ENCODE results near the gene VMAC.

The VMAC gene

DNA sequence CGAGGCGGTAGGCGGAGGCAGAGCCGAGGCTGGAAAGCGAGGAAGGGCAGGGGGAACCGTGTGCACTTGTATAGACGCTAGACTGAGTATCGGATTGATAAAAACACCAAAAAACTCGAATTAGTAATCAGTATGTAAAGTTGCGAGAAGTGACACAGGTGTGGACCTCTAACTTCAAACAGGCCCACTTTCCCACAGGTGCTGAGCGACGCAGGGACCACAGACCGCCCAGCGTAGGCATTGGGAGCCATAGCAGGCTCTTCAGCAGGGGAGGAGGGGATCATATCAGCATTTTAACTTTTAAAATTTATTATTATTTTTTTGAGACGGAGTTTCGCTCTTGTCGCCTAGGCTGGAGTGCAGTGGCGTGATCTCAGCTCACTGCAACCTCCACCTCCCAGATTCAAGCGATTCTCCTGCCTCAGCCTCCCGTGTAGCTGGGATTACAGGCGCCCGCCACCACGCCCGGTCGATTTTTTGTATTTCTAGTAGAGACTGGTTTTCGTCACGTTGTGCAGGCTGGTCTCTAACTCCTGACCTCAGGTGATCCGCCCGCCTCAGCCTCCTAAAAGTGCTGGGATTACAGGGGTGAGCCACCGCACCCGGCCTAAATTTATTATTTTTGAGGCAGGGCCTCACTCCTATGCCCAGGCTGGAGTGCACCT lies 574 bp downstream of the VMAC start:
- DNase-seq (ENCODE audit: low spot score), result no peak

DNA sequence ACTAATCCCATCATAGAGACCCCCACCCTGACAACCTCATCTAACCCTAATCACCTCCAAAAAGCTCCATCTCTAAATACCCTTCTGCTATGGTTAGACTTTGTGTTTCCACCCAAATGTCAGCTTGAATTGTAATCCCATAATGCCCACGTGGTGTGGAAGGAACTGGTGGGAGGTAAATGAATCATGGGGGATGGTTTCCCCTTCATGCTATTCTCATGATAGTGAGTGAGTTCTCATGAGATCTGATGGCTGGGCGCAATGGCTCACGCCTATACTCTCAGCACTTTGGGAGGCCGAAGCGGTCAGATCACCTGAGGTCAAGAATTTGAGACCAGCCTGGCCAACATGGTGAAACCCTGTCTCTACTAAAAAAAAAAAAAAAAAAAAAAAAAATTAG lies 2.6 kb downstream of the VMAC start:
- no peak for DNase-seq (ENCODE audit: low spot score)

DNA sequence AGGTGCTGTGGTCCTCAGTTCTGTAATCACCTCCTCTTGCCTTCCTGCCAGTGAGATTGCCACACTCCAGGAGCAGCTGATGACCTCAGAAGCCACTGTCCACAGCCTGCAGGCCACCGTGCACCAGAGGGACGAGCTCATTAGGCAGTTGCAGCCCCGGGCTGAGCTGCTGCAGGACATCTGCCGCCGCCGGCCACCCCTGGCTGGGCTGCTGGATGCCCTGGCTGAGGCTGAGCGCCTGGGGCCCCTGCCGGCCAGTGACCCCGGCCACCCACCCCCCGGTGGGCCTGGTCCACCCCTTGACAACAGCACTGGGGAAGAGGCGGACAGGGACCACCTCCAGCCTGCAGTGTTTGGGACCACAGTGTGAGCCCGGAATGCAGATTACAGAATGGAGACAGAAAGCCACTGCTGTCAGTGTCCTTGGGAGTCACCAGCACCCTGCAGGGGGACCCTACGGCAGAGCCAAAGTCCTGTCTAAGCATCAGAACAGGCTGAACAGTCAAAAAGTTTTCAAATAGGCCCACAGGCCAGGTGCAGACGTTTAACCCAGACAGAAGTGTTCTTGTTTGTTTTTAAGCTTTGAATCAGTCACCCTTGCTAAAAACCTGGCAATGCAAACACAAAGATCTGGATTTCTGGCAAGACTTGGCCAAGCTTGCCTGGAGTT lies 4.2 kb downstream of the VMAC start:
- DNase-seq (ENCODE audit: low spot score), result no peak

DNA sequence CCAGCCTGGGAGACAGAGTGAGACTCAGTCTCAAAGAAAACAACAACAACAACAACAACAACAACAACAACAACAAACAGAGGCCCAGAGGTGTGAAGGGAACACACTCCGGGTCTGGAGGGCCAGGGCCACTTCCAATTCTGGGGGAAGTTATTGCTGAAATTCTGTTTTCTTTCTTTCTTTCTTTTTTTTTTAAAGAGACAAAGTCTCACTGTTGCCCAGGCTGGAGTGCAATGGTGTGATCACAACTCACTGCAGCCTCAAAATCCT lies 5.9 kb downstream of the VMAC start:
- no peak for DNase-seq (ENCODE audit: low spot score)

GRCh38 chr19:5911366-5911765 lies 6.7 kb downstream of the VMAC start:
- no peak for DNase-seq (ENCODE audit: low spot score)

GRCh38 chr19:5913739-5914357 lies 9.2 kb downstream of the VMAC start, which contains the start of gene CAPS:
Gene CAPS (plus strand): TSS chr19:5914254. CDS start chr19:5914407, 153 bp downstream.
- DNase-seq (ENCODE audit: low spot score), result peak; percentile 67

DNA sequence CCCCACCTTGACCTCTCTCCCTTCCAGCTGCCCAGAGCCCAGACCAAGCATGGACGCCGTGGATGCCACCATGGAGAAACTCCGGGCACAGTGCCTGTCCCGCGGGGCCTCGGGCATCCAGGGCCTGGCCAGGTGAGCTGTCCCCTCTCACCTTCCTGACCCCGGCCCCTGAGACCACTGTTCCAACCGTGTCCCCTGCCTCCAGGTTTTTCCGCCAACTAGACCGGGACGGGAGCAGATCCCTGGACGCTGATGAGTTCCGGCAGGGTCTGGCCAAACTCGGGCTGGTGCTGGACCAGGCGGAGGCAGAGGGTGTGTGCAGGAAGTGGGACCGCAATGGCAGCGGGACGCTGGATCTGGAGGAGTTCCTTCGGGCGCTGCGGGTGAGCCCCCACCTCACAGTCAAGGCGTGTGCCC lies 9.7 kb downstream of the VMAC start:
- DNase-seq (ENCODE audit: low spot score), result no peak

GRCh38 chr19:5914946-5915781 lies 10.5 kb downstream of the VMAC start:
- no peak for DNase-seq (ENCODE audit: low spot score)

DNA sequence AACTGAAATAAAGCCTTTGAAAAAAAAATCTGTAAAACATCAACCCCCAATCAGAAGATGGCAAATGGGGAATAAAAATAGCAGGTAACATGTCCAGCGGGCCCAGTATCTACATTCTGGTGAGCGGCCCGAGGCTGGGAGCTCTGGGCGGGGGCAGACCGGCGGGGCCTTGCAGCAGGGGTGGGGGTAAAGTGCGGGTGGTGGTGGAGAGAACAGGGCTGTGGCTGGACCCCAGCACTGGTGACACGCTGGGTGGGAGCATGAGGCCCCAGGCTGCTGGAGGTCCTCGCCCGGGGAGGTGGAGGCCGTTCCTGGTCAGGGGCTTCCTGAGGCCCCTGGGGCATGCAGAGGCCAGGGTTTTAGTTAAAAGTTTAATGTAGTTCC lies 11.1 kb downstream of the VMAC start:
- DNase-seq (ENCODE audit: low spot score), result no peak

DNA sequence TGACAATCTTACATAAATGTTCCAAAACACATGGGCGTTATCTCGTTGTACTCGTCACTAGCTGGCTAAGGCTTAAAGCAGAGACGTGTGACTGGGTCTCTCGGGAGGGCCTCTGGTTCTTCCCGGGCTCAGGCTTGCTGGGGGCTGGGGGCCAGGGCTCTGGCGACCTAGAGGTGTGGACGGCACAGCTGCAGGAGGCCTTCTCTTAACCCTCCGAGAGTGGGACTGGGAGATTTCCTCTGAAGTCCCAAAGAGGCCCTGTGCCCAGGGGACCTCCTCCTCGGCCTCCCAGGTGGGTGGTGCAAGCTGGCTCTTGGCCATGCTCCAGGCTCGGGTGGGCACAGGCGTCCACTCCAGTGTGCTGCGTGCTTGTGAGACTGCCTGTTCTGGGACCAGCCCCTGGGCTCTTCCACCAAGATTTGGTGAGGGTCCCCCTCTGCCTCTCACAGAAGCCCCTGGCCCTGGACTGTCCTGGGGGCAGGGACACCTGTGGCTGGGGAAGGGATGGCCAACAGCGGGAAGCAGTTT lies 11.6 kb downstream of the VMAC start:
- no peak for DNase-seq (ENCODE audit: low spot score)

DNA sequence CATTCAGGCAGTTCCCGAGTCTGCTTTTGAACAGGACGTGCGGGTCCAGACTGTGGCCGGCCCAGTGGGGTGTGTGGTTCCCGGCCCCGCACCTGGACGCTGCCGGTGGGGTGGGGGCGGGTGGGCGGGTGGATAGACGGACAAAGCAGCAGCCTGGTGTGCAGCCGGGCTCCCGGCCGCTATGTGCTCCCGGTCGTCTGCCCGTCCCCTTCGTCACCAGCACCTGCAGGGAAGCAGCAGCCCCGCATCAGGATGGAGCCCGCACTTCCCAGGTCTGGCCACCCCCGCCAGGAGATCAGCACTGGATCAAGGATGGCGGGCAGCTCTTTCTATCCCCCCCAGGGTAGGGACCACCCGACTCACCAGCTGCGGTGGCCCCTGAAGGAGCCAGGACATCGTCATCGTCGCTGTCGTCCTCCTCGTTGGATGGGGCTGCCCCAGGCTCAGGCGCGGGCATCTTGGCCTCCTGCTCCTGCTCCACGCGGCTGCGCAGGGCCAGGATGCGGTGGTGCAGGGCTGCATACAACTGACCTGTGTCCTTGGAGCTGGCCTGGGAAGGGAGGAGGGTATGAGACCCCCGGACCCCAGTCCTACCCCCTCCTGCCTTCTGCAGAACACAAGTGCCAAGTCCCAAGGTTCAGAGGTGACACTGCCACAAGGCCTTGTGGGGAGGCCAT lies 12.9 kb downstream of the VMAC start:
- no peak for DNase-seq (ENCODE audit: low spot score)

DNA sequence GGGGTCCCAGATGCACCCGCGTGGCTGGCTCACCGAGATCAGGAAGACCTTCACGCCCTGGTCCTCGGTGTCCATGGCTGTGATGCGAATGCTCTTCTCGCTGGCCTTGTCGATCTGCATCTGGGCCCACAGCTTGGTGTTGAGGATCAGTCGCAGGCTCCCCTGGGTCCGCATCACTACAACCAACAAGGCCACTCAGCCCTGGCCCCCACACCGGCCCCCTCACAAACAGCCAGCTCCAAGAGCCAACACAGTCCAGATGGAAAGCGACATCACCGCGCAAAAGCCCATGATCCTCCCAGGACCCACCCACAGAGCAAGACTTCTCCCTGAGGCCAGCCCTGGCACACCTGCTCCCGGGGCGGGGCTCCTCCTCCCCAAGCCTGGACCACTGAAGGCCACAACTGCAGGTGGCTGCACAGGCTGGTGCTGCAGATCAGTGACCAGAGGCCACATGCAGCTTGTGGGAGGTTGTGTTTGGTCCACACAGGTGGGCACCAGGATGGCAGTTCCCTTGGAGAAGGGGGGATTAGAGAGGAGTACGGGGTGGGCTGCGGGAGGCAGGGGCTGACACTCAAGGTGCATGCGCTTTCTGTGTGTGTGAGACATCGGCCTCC lies 13.9 kb downstream of the VMAC start:
- DNase-seq (ENCODE audit: low spot score), result no peak

- no peak for DNase-seq (ENCODE audit: low spot score)
These were observed 17.0 kb downstream of the VMAC start for GRCh38 chr19:5921516-5922160.

- no peak for DNase-seq (ENCODE audit: low spot score)
These were observed 17.5 kb downstream of the VMAC start for GRCh38 chr19:5922161-5922545.

GRCh38 chr19:5923356-5923755 lies 18.7 kb downstream of the VMAC start:
- DNase-seq (ENCODE audit: low spot score), result no peak

GRCh38 chr19:5925830-5926427 lies 21.3 kb downstream of the VMAC start:
- no peak for DNase-seq (ENCODE audit: low spot score)

- DNase-seq (ENCODE audit: low spot score), result no peak
These were observed 22.2 kb downstream of the VMAC start for GRCh38 chr19:5926641-5927440.

DNA sequence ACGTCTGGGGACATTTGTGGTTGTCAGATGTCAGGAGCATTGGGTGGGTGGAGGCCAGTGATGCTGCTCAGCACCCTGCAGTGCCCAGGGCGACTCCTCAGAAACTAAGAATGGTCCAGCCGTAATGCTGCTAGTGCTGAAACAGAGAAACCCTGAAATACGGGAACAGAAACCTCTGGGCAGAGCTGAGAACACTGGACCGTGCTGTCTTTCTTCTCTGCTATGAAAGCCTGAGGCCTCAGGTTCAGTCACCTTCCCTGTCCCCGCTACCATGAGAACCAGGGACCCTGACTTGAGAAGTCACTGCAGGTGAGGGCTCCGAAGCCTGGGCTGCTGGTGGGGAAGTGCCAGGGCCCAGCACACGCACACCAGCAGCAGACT lies 22.8 kb downstream of the VMAC start:
- DNase-seq (ENCODE audit: low spot score), result no peak

GRCh38 chr19:5929179-5929578 lies 24.5 kb downstream of the VMAC start:
- DNase-seq (ENCODE audit: low spot score), result no peak

GRCh38 chr19:5929625-5930024 lies 25.0 kb downstream of the VMAC start:
- no peak for DNase-seq (ENCODE audit: low spot score)

Data from COLO829 (cell line).